Ishikawa (cell line): Measurements from ENCODE around the gene STEAP4.

ENCODE experiments used
- CEBPB ChIP-seq: IDR thresholded peaks from 2 replicates; pipeline ENCODE4 v1.6.1; 2012
- CREB1 ChIP-seq: IDR thresholded peaks from 2 replicates; pipeline ENCODE4 v1.6.1; 2012; ENCODE audit warnings: low read depth
- EGR1 ChIP-seq: IDR thresholded peaks from 2 replicates; pipeline ENCODE4 v1.6.1; 2012
- EP300 ChIP-seq: IDR thresholded peaks from 2 replicates; pipeline ENCODE4 v1.6.1; 2012; ENCODE audit warnings: borderline replicate concordance
- FOXM1 ChIP-seq: IDR thresholded peaks from 2 replicates; pipeline ENCODE4 v1.6.1; 2012; ENCODE audit warnings: low read depth, borderline replicate concordance
- MAX ChIP-seq: IDR thresholded peaks from 2 replicates; pipeline ENCODE4 v1.6.1; 2012
- NFIC ChIP-seq: IDR thresholded peaks from 2 replicates; pipeline ENCODE4 v1.6.1; 2012
- RAD21 ChIP-seq: IDR thresholded peaks from 2 replicates; pipeline ENCODE4 v1.6.1; 2012; ENCODE audit warnings: low read depth
- REST ChIP-seq: IDR thresholded peaks from 2 replicates; pipeline ENCODE4 v1.6.1; 2012; ENCODE audit warnings: low read depth, mild to moderate bottlenecking
- TAF1 ChIP-seq: IDR thresholded peaks from 2 replicates; pipeline ENCODE4 v1.6.1; 2012; ENCODE audit warnings: low read depth, mild to moderate bottlenecking
- TCF12 ChIP-seq: IDR thresholded peaks from 2 replicates; pipeline ENCODE4 v1.6.1; 2012; ENCODE audit warnings: low read depth
- TEAD4 ChIP-seq: IDR thresholded peaks from 2 replicates; pipeline ENCODE4 v1.6.1; 2012
- USF1 ChIP-seq: IDR thresholded peaks from 2 replicates; pipeline ENCODE4 v1.6.1; 2012
- YY1 ChIP-seq: IDR thresholded peaks from 2 replicates; pipeline ENCODE4 v1.6.1; 2012; ENCODE audit warnings: low read depth
- ZBTB7A ChIP-seq: IDR thresholded peaks from 2 replicates; pipeline ENCODE4 v1.6.1; 2012; ENCODE audit warnings: low read depth

STEAP4 gene

GRCh38 chr7:88306590-88307048 is at the start of gene STEAP4:
Gene STEAP4, minus strand, starts transcription at chr7:88306894. Its CDS starts 22,625 bp downstream, at chr7:88284269.
- TF ChIP-seq ZBTB7A = no peak
- peak; percentile 88 for TF ChIP-seq CEBPB

GRCh38 chr7:88355011-88355410 is 48.3 kb upstream of the STEAP4 start:
- TF ChIP-seq ZBTB7A (no peak), RAD21 (no peak), FOXM1 (no peak), TAF1 (no peak), MAX (no peak), TEAD4 (no peak), EGR1 (no peak), YY1 (no peak), USF1 (no peak)

- TF ChIP-seq RAD21 = no peak
- TF ChIP-seq TCF12 = no peak
- no peak for TF ChIP-seq USF1
- no peak for TF ChIP-seq ZBTB7A
- no peak for TF ChIP-seq EGR1
- no peak for TF ChIP-seq NFIC
- TF ChIP-seq CEBPB = no peak
- no peak for TF ChIP-seq TEAD4
- no peak for TF ChIP-seq TAF1
- TF ChIP-seq FOXM1 = no peak
- no peak for TF ChIP-seq YY1
- TF ChIP-seq CREB1 = no peak
- TF ChIP-seq MAX = no peak
- TF ChIP-seq REST = no peak
- no peak for TF ChIP-seq EP300
Measured at GRCh38 chr7:88350118-88350517, 43.4 kb upstream of the STEAP4 start.

GRCh38 chr7:88347517-88347916 is 40.8 kb upstream of the STEAP4 start:
- no peak for TF ChIP-seq MAX

GRCh38 chr7:88347090-88347489 is 40.4 kb upstream of the STEAP4 start:
- TF ChIP-seq MAX (no peak), NFIC (no peak), TCF12 (no peak), CREB1 (no peak), RAD21 (no peak), REST (no peak), TAF1 (no peak), EP300 (no peak), EGR1 (no peak), TEAD4 (no peak), USF1 (no peak), CEBPB (no peak)

- TF ChIP-seq CEBPB = no peak
- no peak for TF ChIP-seq USF1
- TF ChIP-seq CREB1 = no peak
- no peak for TF ChIP-seq ZBTB7A
- no peak for TF ChIP-seq TCF12
- no peak for TF ChIP-seq RAD21
- no peak for TF ChIP-seq FOXM1
Measured at GRCh38 chr7:88346357-88346756, 39.7 kb upstream of the STEAP4 start.
